Erythroblast (primary cell): ENCODE measurements around the gene CIB1.

Experiments
- DNase-seq, 2 experiments: peaks; one replicate each; lab custom pipeline; 2025; lab: John Stamatoyannopoulos, UW
- GATA1 ChIP-seq: IDR thresholded peaks from 2 replicates; pipeline ENCODE4 v1.6.1; 2011; ENCODE audit warnings: low read depth, mild to moderate bottlenecking, control low read depth, low read length, moderate library complexity
- POLR2A ChIP-seq: IDR thresholded peaks from 2 replicates; pipeline ENCODE4 v1.6.1; 2011; ENCODE audit warnings: mild to moderate bottlenecking, low read length

The CIB1 gene

GRCh38 chr15:90205886-90206285 is 27.9 kb downstream of the CIB1 start:
- TF ChIP-seq GATA1: no peak
- no peak for TF ChIP-seq POLR2A

DNA sequence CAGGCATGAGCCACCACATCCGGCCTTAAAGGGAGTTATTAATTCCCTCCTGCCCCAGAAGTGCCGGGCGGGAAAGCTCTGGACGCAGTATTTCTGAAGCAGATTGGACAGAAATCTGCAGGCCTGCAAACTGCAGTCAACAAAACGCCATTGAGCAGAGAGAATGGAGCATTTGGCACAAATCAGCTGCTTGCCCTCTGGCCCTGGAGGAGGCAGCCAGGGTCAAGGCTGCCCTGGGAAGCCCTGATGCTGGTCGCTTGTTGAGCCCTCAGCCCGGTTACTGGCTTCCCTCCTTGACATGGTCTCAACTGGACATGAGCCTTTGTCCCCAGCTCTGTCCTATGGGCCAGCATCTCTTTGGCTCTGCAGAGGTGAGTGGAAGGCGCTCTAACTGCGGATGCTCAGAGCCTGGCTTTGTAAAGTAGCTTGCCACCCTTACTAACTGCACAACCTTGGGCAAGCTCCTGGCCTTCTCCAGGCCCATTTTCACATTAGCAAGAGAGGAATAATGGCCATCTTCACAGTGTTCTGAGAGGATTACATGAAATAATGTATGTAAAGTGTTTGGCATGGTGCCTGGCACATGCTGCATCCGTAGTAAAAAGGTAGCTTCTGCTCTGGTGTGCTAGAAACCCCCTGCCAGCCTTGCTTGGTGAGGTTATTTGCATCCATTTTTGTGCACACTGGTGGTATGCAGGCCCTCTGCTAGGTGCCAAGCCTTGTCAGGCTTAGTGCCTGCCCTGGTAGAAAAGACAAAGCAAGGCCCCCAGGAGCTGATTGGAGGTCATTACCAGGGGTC is 28.5 kb downstream of the CIB1 start:
- TF ChIP-seq POLR2A: no peak
- no peak for TF ChIP-seq GATA1
- no peak for DNase-seq

More at GRCh38 chr15:90205886-90206285, 27.9 kb downstream of the CIB1 start:
- no peak for DNase-seq

GRCh38 chr15:90203922-90204321 is 29.8 kb downstream of the CIB1 start:
- DNase-seq: no peak
- TF ChIP-seq POLR2A (no peak), GATA1 (no peak)

GRCh38 chr15:90203473-90203872 is 30.3 kb downstream of the CIB1 start:
- no peak for TF ChIP-seq GATA1
- TF ChIP-seq POLR2A: no peak
- no peak for DNase-seq

- TF ChIP-seq GATA1: no peak
- no peak for TF ChIP-seq POLR2A
- DNase-seq: no peak
These were observed 30.8 kb downstream of the CIB1 start for GRCh38 chr15:90202929-90203328.

DNA sequence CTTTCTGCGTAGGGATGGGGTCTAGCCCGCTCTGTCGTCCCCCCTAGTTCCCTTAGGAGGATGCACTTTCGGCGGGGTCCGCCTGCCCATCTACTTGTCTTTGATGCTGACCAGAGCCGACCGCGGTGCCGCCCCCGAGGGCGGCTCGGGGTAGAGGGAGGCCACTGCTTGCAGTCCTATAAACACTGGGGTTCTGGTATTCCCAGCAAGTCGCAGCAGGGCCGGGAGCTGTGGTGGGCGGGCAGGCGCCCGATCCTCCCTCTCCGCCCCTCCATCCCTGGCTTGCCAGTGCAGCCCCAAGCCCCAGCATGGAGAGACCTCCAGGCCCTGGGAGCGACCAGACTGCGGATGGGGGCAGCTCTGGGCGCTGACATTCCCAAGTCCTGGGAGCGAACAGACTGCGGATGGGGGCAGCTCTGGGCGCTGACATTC is 31.8 kb downstream of the CIB1 start:
- no peak for DNase-seq
- TF ChIP-seq GATA1 (no peak), POLR2A (no peak)

DNA sequence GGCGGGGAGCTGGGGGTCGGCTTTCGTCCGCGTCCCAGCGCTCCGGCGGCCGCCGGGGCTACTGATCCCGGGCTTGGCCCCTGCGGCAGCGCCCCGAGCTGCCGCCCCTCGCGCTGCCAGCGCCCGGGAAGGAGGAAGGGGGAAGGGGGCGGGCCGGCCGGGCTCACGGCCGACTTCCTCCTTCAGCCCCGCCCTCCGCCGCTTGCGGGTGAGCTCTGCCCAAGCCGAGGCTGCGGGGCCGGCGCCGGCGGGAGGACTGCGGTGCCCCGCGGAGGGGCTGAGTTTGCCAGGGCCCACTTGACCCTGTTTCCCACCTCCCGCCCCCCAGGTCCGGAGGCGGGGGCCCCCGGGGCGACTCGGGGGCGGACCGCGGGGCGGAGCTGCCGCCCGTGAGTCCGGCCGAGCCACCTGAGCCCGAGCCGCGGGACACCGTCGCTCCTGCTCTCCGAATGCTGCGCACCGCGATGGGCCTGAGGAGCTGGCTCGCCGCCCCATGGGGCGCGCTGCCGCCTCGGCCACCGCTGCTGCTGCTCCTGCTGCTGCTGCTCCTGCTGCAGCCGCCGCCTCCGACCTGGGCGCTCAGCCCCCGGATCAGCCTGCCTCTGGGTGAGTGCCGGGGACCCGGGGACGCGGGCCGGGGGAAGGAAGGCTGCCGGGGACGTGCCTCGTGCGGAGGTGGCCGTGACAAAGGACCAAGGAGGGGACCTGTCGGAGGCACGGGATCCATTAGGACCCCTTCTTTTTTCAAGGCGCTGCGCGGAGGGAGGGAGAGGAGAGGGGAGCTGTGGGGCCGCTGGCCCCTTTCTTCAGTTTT is 32.4 kb downstream of the CIB1 start, which contains the start of gene SEMA4B:
SEMA4B (plus strand) TSS at position 201 of the 814 bp plus-strand sequence; CDS start at position 450, 249 bp downstream.
- DNase-seq: peak; percentile 75 to 84
- TF ChIP-seq GATA1 (no peak), POLR2A (no peak)

- DNase-seq: peak in 1 of 2 experiments; percentile 38
- no peak for TF ChIP-seq POLR2A
- no peak for TF ChIP-seq GATA1
These were observed 33.1 kb downstream of the CIB1 start for GRCh38 chr15:90200534-90201129.

- TF ChIP-seq POLR2A (no peak), GATA1 (no peak)
- DNase-seq: no peak
These were observed 39.1 kb downstream of the CIB1 start for GRCh38 chr15:90194655-90195054.

GRCh38 chr15:90192961-90193786 is 40.6 kb downstream of the CIB1 start:
- no peak for TF ChIP-seq POLR2A
- TF ChIP-seq GATA1: no peak
- DNase-seq: no peak

- TF ChIP-seq POLR2A (peak; percentile 48), GATA1 (no peak)
- peak; percentile 87 to 89 for DNase-seq
These were observed 41.8 kb downstream of the CIB1 start for GRCh38 chr15:90191794-90192509.

DNA sequence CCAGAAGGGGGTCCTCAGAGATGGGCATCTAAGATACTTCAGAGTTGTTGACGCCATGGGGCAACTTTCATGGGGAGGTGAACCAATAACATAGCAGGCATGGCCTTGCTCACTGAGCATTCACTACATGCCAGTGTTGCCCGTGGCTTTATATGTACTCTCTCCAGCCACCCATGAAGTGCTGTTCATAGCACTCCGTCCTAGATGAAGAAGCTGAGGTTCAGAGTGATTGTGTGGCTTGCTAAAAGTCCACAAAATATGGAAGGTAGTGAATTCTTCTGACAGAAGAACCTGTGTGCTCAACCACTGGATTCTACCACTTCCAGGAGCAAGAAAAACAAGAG is 42.4 kb downstream of the CIB1 start:
- DNase-seq: no peak
- TF ChIP-seq GATA1: no peak
- TF ChIP-seq POLR2A: peak; percentile 27
